Endodermal cell (in vitro differentiated cells): ENCODE data around the gene PHF24. TPM values are rescaled to one million over a fixed set of nuclear protein-coding genes. Genes with fewer than 3 reads are reported as not detected.
A peak's percentile ranks its signal among the peaks of the same experiment; 100 is the strongest.

Experiments used
- DNase-seq: peaks from one replicate; pipeline ENCODE4 v3.0.0-alpha.2; 2017
- H3K27ac ChIP-seq: 2 replicates; pipeline ENCODE4 v1.5.1; 2013; ENCODE audit warnings: mild to moderate bottlenecking, low read depth, low read length, moderate library complexity
- H3K27me3 ChIP-seq: 2 replicates; pipeline ENCODE4 v1.6.1; 2013; ENCODE audit warnings: mild to moderate bottlenecking, low read length, moderate library complexity; ENCODE audit not compliant: insufficient read depth, control insufficient read depth, poor library complexity, severe bottlenecking
- H3K36me3 ChIP-seq: 2 replicates; pipeline ENCODE4 v1.7.0; 2013; ENCODE audit warnings: mild to moderate bottlenecking, low read length, moderate library complexity; ENCODE audit not compliant: control insufficient read depth, insufficient read depth
- H3K4me1 ChIP-seq: one replicate; pipeline ENCODE4 v1.7.0; 2013; ENCODE audit warnings: low read length; ENCODE audit not compliant: control insufficient read depth, insufficient read depth
- H3K4me3 ChIP-seq: 2 replicates; pipeline ENCODE4 v1.5.1; 2013; ENCODE audit warnings: mild to moderate bottlenecking, low read length, moderate library complexity
- H3K9ac ChIP-seq: 2 replicates; pipeline ENCODE4 v1.6.1; 2013; ENCODE audit warnings: mild to moderate bottlenecking, low read length, moderate library complexity; ENCODE audit not compliant: poor library complexity, severe bottlenecking; ENCODE audit errors: extremely low read depth
- H3K9me3 ChIP-seq: 2 replicates; pipeline ENCODE4 v1.6.1; 2013; ENCODE audit warnings: mild to moderate bottlenecking, low read length, moderate library complexity; ENCODE audit not compliant: control insufficient read depth
- H3K27ac Mint-ChIP-seq: 2 replicates; pipeline ENCODE4 v1.8.0; 2020; ENCODE audit warnings: mixed read lengths
- H3K27me3 Mint-ChIP-seq: 2 replicates; pipeline ENCODE4 v1.8.0; 2021; ENCODE audit warnings: mild to moderate bottlenecking, mixed read lengths; ENCODE audit not compliant: insufficient read depth
- H3K36me3 Mint-ChIP-seq: 2 replicates; pipeline ENCODE4 v1.8.0; 2020; ENCODE audit warnings: low read depth, mixed read lengths
- H3K4me1 Mint-ChIP-seq: 2 replicates; pipeline ENCODE4 v1.8.0; 2020; ENCODE audit warnings: mixed read lengths
- H3K4me3 Mint-ChIP-seq: 2 replicates; pipeline ENCODE4 v1.8.0; 2020; ENCODE audit warnings: mild to moderate bottlenecking, moderate library complexity, mixed read lengths
- H3K9me3 Mint-ChIP-seq: 2 replicates; pipeline ENCODE4 v1.8.0; 2020; ENCODE audit warnings: mild to moderate bottlenecking, mixed read lengths
- CTCF ChIP-seq: fragments of 200-600 bp; sonication (generic); conservative IDR thresholded peaks from 2 replicates; pipeline ENCODE4 v1.5.0; 2021; ENCODE audit warnings: antibody characterized with exemption, mild to moderate bottlenecking
- WGBS, 2 experiments: methylation state at CpG; one replicate each; pipeline versions ENCODE4 v1.1.5 to v1.1.7; 2013; ENCODE audit warnings: missing lambda C conversion rate in 2 of 2, mixed read lengths in 1 of 2; ENCODE audit not compliant: insufficient coverage in 1 of 2, insufficient read length in 1 of 2; 5-methylcytosine and 5-hydroxymethylcytosine counted together
- total RNA-seq, 2 donors: library from RNA; stranded (reverse); fragmentation: NEBNext Ultra II Directional in 1 of 2; extraction: Animal tissue kit (Norgen Biotek cat#: 25700) in 1 of 2; gene quantifications; 2 replicates in 1 of 2; 3 replicates in 1 of 2; pipeline ENCODE4 v1.2.1, GENCODE V29; 2021

PHF24 gene
- total RNA-seq, 2 donors from 2014 or later = 1.9 to 2.7 TPM

- WGBS, 2 experiments = 74 to 100% methylated on average over 1 to 8 of the region's 10 CpGs
- H3K4me1 ChIP-seq = peaks cover 36% of the 10 kb centered on the region
- Mint-ChIP-seq H3K27ac (peak overlapping the region; percentile 90), H3K4me3 (no peak overlapping the region), H3K36me3 (peaks cover 24% of the 10 kb centered on the region), H3K9me3 (no peaks in the 10 kb centered on the region), H3K4me1 (peaks cover 57% of the 10 kb centered on the region), H3K27me3 (peaks cover 2% of the 10 kb centered on the region)
- peak overlapping the region; percentile 47 for H3K27ac ChIP-seq
- peaks cover 43% of the 10 kb centered on the region for H3K36me3 ChIP-seq
- no peak overlapping the region for H3K9ac ChIP-seq
- no peaks in the 10 kb centered on the region for H3K27me3 ChIP-seq
- H3K4me3 ChIP-seq = no peak overlapping the region
- peak; percentile 81 for DNase-seq
- TF ChIP-seq CTCF = no peak
- no peaks in the 10 kb centered on the region for H3K9me3 ChIP-seq
Observed at GRCh38 chr9:34993502-34994259, 35.6 kb downstream of the PHF24 start.

- Mint-ChIP-seq H3K4me1 (peaks cover 57% of the 10 kb centered on the region), H3K27me3 (peaks cover 2% of the 10 kb centered on the region), H3K27ac (peak overlapping the region; percentile 37), H3K4me3 (no peak overlapping the region), H3K36me3 (peaks cover 24% of the 10 kb centered on the region), H3K9me3 (no peaks in the 10 kb centered on the region)
- H3K9me3 ChIP-seq = no peaks in the 10 kb centered on the region
- H3K4me1 ChIP-seq = peaks cover 36% of the 10 kb centered on the region
- peak overlapping the region; percentile 47 for H3K27ac ChIP-seq
- DNase-seq = peak; percentile 85
- H3K4me3 ChIP-seq = no peak overlapping the region
- no peaks in the 10 kb centered on the region for H3K27me3 ChIP-seq
- H3K36me3 ChIP-seq = peaks cover 43% of the 10 kb centered on the region
- WGBS, 2 experiments = 44% methylated on average over 4 of the region's 4 CpGs; no CpG with 5 or more reads in 1 of the 2 experiments
- TF ChIP-seq CTCF = peak; percentile 77
- no peak overlapping the region for H3K9ac ChIP-seq
Observed at GRCh38 chr9:34994260-34994899, 36.3 kb downstream of the PHF24 start.

- Histone ChIP-seq H3K27ac (peak overlapping the region; percentile 28), H3K36me3 (peaks cover 43% of the 10 kb centered on the region), H3K9ac (no peak overlapping the region), H3K27me3 (no peaks in the 10 kb centered on the region), H3K4me1 (peaks cover 36% of the 10 kb centered on the region), H3K4me3 (no peak overlapping the region), H3K9me3 (no peaks in the 10 kb centered on the region)
- no peak overlapping the region for H3K4me3 Mint-ChIP-seq
- DNase-seq = no peak
- TF ChIP-seq CTCF = no peak
- H3K36me3 Mint-ChIP-seq = peaks cover 24% of the 10 kb centered on the region
- 84 to 94% methylated on average over 4 to 7 of the region's 7 CpGs for WGBS, 2 experiments
- H3K27ac Mint-ChIP-seq = peak overlapping the region; percentile 55
- H3K4me1 Mint-ChIP-seq = peaks cover 57% of the 10 kb centered on the region
- no peaks in the 10 kb centered on the region for H3K9me3 Mint-ChIP-seq
- peaks cover 2% of the 10 kb centered on the region for H3K27me3 Mint-ChIP-seq
Observed at GRCh38 chr9:34994900-34995669, 37.0 kb downstream of the PHF24 start.
